ENCODE data around the gene THSD7A. TPM values are rescaled to one million over a fixed set of nuclear protein-coding genes. Genes with fewer than 3 reads are reported as not detected.

The THSD7A gene
- total RNA-seq, 4 donors from 2014 or later, result 11.4 to 24.7 (median 15.2) TPM

DNA sequence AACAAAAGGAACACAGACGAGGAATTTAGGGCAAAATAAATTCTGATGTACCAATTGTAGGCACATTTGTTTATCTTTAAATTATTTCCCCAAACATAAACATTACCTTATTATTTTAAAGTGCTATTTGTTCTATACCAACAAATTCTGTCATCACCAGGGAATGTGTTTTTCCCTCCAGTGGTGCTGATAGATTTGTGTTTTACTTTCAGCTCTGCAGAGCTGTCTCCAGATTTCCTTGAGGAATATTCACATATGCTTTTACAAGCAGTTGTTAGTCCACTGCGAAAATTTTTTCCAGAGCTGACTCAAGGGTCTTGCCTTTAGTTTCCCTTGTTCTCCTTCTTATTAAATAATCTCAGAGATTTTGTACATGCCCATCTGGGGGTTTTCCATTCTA lies 495.6 kb downstream of the THSD7A start:
- Histone ChIP-seq H3K4me3 (no peak overlapping the region), H3K36me3 (no peaks in the 10 kb centered on the region), H3K27me3 (no peaks in the 10 kb centered on the region), H3K27ac (no peak overlapping the region), H3K9me3 (no peaks in the 10 kb centered on the region), H3K4me1 (peaks cover 0 to 6% (median 0%) of the 10 kb centered on the region in 4 donors)
- DNase-seq (ENCODE audit: low spot score in 2 of 2), result no peak
- 21 to 43% methylated on average over 2 of the region's 2 CpGs for WGBS, 2 donors
- TF ChIP-seq EP300 (IDR thresholded peaks at IDR 0.05) (no peak), POLR2A (IDR thresholded peaks at IDR 0.05) (no peak)
- TF ChIP-seq, protein P1, sequence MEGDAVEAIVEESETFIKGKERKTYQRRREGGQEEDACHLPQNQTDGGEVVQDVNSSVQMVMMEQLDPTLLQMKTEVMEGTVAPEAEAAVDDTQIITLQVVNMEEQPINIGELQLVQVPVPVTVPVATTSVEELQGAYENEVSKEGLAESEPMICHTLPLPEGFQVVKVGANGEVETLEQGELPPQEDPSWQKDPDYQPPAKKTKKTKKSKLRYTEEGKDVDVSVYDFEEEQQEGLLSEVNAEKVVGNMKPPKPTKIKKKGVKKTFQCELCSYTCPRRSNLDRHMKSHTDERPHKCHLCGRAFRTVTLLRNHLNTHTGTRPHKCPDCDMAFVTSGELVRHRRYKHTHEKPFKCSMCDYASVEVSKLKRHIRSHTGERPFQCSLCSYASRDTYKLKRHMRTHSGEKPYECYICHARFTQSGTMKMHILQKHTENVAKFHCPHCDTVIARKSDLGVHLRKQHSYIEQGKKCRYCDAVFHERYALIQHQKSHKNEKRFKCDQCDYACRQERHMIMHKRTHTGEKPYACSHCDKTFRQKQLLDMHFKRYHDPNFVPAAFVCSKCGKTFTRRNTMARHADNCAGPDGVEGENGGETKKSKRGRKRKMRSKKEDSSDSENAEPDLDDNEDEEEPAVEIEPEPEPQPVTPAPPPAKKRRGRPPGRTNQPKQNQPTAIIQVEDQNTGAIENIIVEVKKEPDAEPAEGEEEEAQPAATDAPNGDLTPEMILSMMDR (IDR thresholded peaks at IDR 0.05), result no peak

DNA sequence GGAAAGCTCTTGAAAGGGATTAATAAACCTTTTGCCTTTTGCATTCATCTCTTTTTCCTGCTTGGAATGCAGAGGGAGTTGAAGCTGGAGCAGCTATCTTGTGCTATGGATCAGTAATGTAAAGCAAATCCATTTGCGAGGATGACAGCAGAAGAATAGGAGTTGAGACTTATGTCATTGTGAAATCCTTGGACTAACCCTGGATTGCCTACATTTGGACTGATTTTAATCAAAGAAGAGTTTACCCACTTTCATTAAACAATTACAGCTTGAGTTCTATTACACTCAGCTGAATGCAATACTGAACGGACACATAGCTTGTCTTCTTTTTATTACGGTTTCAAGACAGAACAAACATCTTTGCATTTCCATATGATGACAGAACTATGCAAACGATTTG lies 496.1 kb downstream of the THSD7A start:
- TF ChIP-seq POLR2A (IDR thresholded peaks at IDR 0.05), result no peak
- TF ChIP-seq EP300 (IDR thresholded peaks at IDR 0.05), result no peak
- TF ChIP-seq, protein P1 (IDR thresholded peaks at IDR 0.05), result no peak
- WGBS, 2 donors, result 56 to 64% methylated on average over 4 of the region's 4 CpGs
- H3K36me3 ChIP-seq, result no peaks in the 10 kb centered on the region
- H3K27me3 ChIP-seq, result no peaks in the 10 kb centered on the region
- no peak overlapping the region for H3K27ac ChIP-seq
- DNase-seq (ENCODE audit: low spot score in 2 of 2), result no peak
- H3K4me1 ChIP-seq, result peaks cover 0 to 1% (median 0%) of the 10 kb centered on the region in 4 donors
- no peaks in the 10 kb centered on the region for H3K9me3 ChIP-seq
- no peak overlapping the region for H3K4me3 ChIP-seq

DNA sequence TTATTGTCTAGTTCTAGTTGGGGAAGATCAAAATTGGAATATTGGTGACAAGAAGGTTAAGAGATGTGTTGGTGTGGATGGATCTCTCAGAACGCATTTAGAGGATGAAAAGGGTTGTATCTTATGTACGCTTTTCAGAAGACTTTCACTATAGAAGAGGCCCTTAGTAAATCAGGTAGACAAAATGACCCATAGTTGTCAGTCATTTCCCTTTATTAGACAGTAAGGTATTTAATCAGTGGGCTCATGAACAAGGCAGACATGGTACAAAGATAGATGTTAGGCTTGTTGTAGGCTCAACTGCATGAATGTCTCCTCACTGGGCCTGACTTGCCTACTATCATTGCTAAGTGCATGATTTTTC lies 499.2 kb downstream of the THSD7A start:
- Histone ChIP-seq H3K27me3 (no peaks in the 10 kb centered on the region), H3K36me3 (no peaks in the 10 kb centered on the region), H3K4me1 (no peaks in the 10 kb centered on the region), H3K27ac (no peak overlapping the region), H3K9me3 (no peaks in the 10 kb centered on the region), H3K4me3 (no peak overlapping the region)
- no peak for DNase-seq (ENCODE audit: low spot score in 2 of 2)
- 96% methylated on average over 2 of the region's 2 CpGs for WGBS, 2 donors
- TF ChIP-seq EP300 (IDR thresholded peaks at IDR 0.05) (no peak), POLR2A (IDR thresholded peaks at IDR 0.05) (no peak)
- TF ChIP-seq, protein P1 (IDR thresholded peaks at IDR 0.05), result no peak

DNA sequence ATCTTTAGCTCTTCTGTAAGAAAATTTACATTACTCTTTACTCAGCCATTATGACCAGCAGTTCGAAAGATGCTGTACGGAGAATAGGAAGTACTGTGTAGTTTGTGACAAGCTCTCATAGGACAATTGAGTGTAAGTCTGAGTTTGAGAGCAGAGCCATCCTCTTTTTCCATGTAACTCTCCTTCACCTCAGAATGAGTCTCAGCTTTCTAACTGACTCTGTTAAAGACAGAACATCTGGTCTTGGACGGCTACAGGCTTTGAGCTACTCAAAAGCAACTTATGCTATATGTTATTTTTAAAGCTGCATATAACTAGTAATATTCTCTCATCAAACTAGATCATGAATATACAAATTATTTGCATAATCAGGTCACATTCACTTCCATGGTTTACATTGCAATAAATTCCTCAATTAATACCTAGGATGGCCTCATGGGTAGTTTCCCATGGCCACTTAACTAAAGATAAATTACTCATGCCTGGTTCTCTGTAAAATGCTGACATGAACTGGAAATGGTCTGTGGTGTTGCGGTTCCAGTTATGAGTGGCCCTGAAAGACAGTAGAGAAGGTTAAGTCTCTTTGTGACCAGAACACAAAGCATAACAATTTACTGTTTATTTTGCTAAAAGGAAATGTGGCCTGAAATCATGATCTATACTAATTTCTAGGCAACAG lies 499.7 kb downstream of the THSD7A start:
- no peaks in the 10 kb centered on the region for H3K9me3 ChIP-seq
- no peaks in the 10 kb centered on the region for H3K36me3 ChIP-seq
- DNase-seq (ENCODE audit: low spot score in 2 of 2), result no peak
- TF ChIP-seq, protein P1 (IDR thresholded peaks at IDR 0.05), result no peak
- TF ChIP-seq POLR2A (IDR thresholded peaks at IDR 0.05), result no peak
- TF ChIP-seq EP300 (IDR thresholded peaks at IDR 0.05), result no peak
- H3K4me1 ChIP-seq, result no peaks in the 10 kb centered on the region
- WGBS, 2 donors, result 88 to 95% methylated on average over 4 of the region's 4 CpGs
- H3K4me3 ChIP-seq, result no peak overlapping the region
- no peaks in the 10 kb centered on the region for H3K27me3 ChIP-seq
- no peak overlapping the region for H3K27ac ChIP-seq

DNA sequence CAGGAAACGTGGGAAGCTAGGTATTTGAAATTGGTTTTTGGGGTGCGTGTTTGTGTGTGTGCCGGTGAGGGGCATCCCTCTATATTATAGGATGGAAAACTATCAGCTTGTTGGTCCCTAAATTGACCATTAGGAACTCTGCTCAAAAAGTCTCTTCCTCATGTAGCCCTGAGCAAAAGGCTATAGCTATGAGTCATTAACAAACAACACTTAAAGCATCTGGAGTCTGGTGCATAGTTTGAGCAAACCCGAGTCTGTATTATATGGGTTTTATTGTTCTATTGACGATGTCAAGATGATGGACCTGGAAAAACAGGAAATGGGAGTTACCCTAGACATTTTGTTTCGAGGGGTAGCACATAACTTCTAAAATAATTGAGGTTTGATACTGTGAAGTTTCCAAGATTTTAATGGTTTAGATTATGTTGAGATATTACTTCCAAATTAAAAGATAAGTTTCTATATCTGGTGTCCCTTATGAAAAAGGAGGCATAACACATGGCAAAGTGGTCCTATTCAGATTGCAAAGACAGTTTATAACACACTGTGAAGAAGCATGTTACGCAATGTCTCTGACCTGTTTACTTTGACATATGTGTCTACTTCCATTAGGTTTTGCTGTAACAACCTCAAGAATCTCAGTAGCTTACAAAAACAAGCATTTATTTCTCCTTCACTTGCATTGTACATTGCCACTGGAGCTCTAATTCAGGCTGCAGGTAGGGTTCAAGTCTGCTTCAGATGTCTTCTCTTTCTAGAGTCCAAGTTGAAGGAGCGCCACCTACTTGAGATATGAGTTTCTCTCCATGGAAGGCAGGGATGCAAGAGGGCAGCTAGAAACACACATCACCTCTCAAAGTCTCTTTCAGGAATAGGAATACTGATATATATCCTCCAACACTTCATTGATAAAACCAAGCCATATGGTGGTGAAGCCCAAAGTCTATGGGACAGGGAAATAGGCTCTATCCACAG lies 500.6 kb downstream of the THSD7A start:
- no peak overlapping the region for H3K4me3 ChIP-seq
- no peaks in the 10 kb centered on the region for H3K4me1 ChIP-seq
- WGBS, 2 donors, result 74 to 83% methylated on average over 8 of the region's 8 CpGs
- no peak overlapping the region for H3K27ac ChIP-seq
- H3K27me3 ChIP-seq, result no peaks in the 10 kb centered on the region
- no peaks in the 10 kb centered on the region for H3K9me3 ChIP-seq
- H3K36me3 ChIP-seq, result no peaks in the 10 kb centered on the region
- TF ChIP-seq POLR2A (IDR thresholded peaks at IDR 0.05) (no peak), EP300 (IDR thresholded peaks at IDR 0.05) (no peak)
- TF ChIP-seq, protein P1 (IDR thresholded peaks at IDR 0.05), result no peak
- DNase-seq (ENCODE audit: low spot score in 2 of 2), result no peak

Measured in tibial nerve (tissue), 4 donors.